ENCODE results near the gene PML. TPM values are rescaled to one million over a fixed set of nuclear protein-coding genes. Genes with fewer than 3 reads are reported as not detected.

Gene PML
- total and polyA plus RNA-seq, 9 of the 15 experiments (the other 6 are each of a cell fraction or from before 2014, with no cell fraction given) = 5.0 to 50.7 (median 10.1) TPM

DNA sequence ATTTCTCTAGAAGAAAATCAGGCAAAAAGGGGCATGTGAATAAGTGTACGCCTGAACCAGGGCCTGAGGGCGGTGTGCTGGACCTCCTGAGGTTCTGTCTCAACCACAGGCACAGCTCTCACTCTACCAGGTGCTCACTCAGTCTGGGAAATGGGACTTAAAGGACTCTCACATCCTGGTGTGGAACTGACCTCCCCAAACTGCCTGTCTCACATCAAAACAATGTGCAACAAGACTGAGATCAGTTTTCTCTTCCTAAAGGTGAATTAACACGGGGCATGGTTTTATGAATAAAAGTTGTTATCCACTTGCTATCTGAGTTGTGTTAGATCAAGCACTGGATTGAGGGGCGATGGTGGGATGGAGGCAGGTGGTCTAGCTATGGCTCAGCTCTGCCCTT, 7.3 kb upstream of the PML start:
- Histone ChIP-seq H4K20me1 (replicated peaks; ENCODE audit: control insufficient read depth, insufficient read depth, low read length) (no peaks in the 10 kb centered on the region), H3K27ac (ENCODE audit: extremely low read depth, low read depth, low read length) (no peak overlapping the region), H3K9me3 (replicated peaks; ENCODE audit: control insufficient read depth, insufficient read depth, low read depth, low read length) (no peaks in the 10 kb centered on the region), H3K9me1 (ENCODE audit: control insufficient read depth, insufficient read depth, low read length) (no peaks in the 10 kb centered on the region), H3K36me3 (ENCODE audit: control insufficient read depth, insufficient read depth, low read length) (no peaks in the 10 kb centered on the region), H3K79me2 (ENCODE audit: control insufficient read depth, insufficient read depth, low read length) (peaks cover 2% of the 10 kb centered on the region; the same call in 1 of the 3 replicates), H2AFZ (ENCODE audit: low read depth, low read length) (no peak overlapping the region), H3K4me1 (replicated peaks in 1 of 2; ENCODE audit: control insufficient read depth in 2 of 2, insufficient read depth in 2 of 2, low read length in 2 of 2) (peaks cover 29 to 48% of the 10 kb centered on the region in 2 experiments), H3K4me3 (no peak overlapping the region), H3K27me3 (ENCODE audit: control insufficient read depth in 2 of 2, insufficient read depth in 2 of 2, low read length in 2 of 2) (no peaks in the 10 kb centered on the region), H3K9ac (ENCODE audit: insufficient read depth in 1 of 2, low read depth in 2 of 2, low read length in 2 of 2) (no peak overlapping the region; a peak in 1 of 4 replicates), H3K4me2 (ENCODE audit: insufficient read depth, low read length) (no peak overlapping the region)
- no peak for FAIRE-seq
- no peak for TF ChIP-seq CTBP1 (IDR thresholded peaks at IDR 0.05; ENCODE audit: borderline replicate concordance)
- TF ChIP-seq MCM7 (IDR thresholded peaks at IDR 0.05) = no peak
- TF ChIP-seq XRCC3 (IDR thresholded peaks at IDR 0.05) = no peak
- no peak for TF ChIP-seq ZBTB2 (IDR thresholded peaks at IDR 0.05)
- TF ChIP-seq HMGN3 (IDR thresholded peaks at IDR 0.05; ENCODE audit: borderline replicate concordance, extremely low read depth, insufficient read length, low read depth, low read length) = no peak
- no peak for TF ChIP-seq ZBTB11 (CRISPR knock-in tag; IDR thresholded peaks at IDR 0.05)
- no peak for TF ChIP-seq HCFC1 (IDR thresholded peaks at IDR 0.05; ENCODE audit: low read depth, low read length)
- no peak for TF ChIP-seq ZNF778 (CRISPR knock-in tag; IDR thresholded peaks at IDR 0.05)
- TF ChIP-seq, protein P1, sequence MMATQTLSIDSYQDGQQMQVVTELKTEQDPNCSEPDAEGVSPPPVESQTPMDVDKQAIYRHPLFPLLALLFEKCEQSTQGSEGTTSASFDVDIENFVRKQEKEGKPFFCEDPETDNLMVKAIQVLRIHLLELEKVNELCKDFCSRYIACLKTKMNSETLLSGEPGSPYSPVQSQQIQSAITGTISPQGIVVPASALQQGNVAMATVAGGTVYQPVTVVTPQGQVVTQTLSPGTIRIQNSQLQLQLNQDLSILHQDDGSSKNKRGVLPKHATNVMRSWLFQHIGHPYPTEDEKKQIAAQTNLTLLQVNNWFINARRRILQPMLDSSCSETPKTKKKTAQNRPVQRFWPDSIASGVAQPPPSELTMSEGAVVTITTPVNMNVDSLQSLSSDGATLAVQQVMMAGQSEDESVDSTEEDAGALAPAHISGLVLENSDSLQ (IDR thresholded peaks at IDR 0.05) = no peak
- intact Hi-C loops (cut with micrococcal nuclease) (no loop called here), in situ Hi-C loops (cut with MboI) (no loop called here)
- ATAC-seq = no peak
- DNase-seq (ENCODE audit: extremely low read depth in 1 of 4, low spot score in 3 of 4) = no peak
- ChIA-PET CTCF (ENCODE audit: low intra/inter-chr PET ratio) (no interaction called here), POLR2A (interaction anchor here (0.6 kb wide), 1 partner anchor 72 kb away, joined by 3 read pairs; no protein-coding TSS in a partner anchor)
- BruUV-seq (replicated peaks) = no TSS peak
- 46% methylated on average over 4 of the region's 4 CpGs for WGBS (ENCODE audit: insufficient coverage, low coverage, missing lambda C conversion rate)

Measured in K562 (cell line).